Esophagus muscularis mucosa (tissue), 3 donors: ENCODE data around the gene KCNE1.

ENCODE experiments used
- CTCF ChIP-seq, 3 experiments: fragments of 200-600 bp in 2 of 3; fragments of 450-650 bp in 1 of 3; sonication (generic) in 2 of 3; IDR thresholded peaks; one replicate each; pipeline ENCODE4 v1.5.1; 2017 to 2019; ENCODE audit warnings: antibody characterized with exemption in 3 of 3, mild to moderate bottlenecking in 2 of 3, moderate library complexity in 1 of 3
- POLR2A ChIP-seq: fragments of 450-650 bp; IDR thresholded peaks from one replicate; pipeline ENCODE4 v1.6.1; 2017; ENCODE audit warnings: antibody characterized with exemption, moderate library complexity, mild to moderate bottlenecking, low read depth

DNA sequence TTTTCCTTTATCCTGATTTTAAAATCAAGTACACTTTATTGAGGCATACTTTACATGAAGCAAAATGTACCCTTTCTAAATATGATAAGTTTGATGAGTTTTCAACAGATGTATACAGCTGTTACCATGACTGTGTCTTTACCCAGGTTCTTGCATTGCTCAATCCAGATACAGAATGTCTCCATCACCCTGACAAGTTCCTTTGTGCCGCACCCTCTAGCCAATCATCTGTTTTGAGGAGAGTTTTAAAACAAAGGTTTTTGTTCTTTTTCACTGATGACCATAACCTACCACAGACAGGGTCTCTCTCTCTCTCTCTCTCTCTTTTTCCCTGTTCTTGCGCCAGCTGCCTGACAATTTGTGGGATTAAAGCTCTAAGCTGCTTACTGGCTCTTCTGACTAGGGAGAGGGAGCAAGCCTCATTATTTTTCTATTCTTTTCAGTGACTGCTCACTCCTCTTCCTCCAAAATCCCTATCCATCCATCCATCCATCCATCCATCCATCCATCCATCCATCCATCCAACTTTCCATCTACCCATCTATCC, 1.2 kb upstream of the KCNE1 start:
- TF ChIP-seq POLR2A (no peak), CTCF (IDR thresholded peaks at IDR 0.05) (no peak)
